Measurements from ENCODE around the gene HAL. TPM values are rescaled to one million over a fixed set of nuclear protein-coding genes. Genes with fewer than 3 reads are reported as not detected.

Gene HAL, protein sequence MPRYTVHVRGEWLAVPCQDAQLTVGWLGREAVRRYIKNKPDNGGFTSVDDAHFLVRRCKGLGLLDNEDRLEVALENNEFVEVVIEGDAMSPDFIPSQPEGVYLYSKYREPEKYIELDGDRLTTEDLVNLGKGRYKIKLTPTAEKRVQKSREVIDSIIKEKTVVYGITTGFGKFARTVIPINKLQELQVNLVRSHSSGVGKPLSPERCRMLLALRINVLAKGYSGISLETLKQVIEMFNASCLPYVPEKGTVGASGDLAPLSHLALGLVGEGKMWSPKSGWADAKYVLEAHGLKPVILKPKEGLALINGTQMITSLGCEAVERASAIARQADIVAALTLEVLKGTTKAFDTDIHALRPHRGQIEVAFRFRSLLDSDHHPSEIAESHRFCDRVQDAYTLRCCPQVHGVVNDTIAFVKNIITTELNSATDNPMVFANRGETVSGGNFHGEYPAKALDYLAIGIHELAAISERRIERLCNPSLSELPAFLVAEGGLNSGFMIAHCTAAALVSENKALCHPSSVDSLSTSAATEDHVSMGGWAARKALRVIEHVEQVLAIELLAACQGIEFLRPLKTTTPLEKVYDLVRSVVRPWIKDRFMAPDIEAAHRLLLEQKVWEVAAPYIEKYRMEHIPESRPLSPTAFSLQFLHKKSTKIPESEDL
- 1 to 10 TPM; 1.1 to 2.0 TPM for polyA plus RNA-seq

DNA sequence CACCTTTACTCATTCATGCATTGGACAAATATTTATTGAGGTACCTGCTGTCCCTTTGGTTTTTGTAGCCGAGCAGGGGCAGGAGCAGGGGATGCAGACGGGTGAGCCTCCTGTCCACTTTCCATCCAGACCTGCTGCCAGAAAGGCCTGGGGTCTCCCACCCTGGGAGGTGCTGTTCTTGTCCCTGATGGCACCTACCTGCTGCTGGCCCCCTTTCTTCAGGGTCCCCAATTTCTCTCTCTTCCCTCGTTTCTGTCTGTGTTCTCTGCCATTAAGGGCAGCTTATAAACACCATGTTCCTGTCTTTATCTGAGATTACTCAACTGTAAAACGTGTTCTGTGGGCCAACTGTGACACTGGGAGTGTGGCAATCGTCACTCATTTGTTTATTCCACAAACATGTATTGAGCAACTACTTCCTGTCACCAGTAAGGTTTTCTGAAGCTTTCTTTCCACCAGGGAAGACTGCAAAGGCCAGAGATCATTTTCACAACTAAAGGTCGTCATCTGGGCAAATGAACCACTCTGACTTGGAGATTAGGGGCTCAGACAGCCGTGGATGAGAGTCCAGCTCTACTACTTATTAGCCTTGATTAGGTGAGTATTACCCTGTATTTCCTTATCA is at the start of gene HAL:
Gene HAL, minus strand, starts transcription at position 311 of the 625 bp plus-strand sequence. CDS start 434 bp downstream, outside the sequence.
- H3K27me3 ChIP-seq (ENCODE audit: control insufficient read depth in 1 of 2, insufficient read depth in 2 of 2, low read length in 2 of 2) = no peaks in the 10 kb centered on the region
- H3K36me3 ChIP-seq (ENCODE audit: control insufficient read depth in 2 of 2, insufficient read depth in 2 of 2, low read length in 1 of 2) = no peaks in the 10 kb centered on the region
- H3K9me3 ChIP-seq (ENCODE audit: control insufficient read depth in 2 of 2, insufficient read depth in 1 of 2, low read depth in 1 of 2, low read length in 1 of 2) = no peaks in the 10 kb centered on the region
- H3K4me1 ChIP-seq (ENCODE audit: control insufficient read depth in 2 of 2, insufficient read depth in 2 of 2, low read length in 1 of 2) = no peaks in the 10 kb centered on the region
- H3K4me3 ChIP-seq (ENCODE audit: low read depth in 1 of 2, low read length in 2 of 2) = no peak within 1 kb of the TSS
- WGBS, 2 donors = 63 to 65% methylated on average over 7 of the region's 7 CpGs
- H3K27ac ChIP-seq (ENCODE audit: low read depth in 2 of 2, low read length in 1 of 2) = peak within 1 kb of the TSS in 1 of 2 donors; percentile 45

DNA sequence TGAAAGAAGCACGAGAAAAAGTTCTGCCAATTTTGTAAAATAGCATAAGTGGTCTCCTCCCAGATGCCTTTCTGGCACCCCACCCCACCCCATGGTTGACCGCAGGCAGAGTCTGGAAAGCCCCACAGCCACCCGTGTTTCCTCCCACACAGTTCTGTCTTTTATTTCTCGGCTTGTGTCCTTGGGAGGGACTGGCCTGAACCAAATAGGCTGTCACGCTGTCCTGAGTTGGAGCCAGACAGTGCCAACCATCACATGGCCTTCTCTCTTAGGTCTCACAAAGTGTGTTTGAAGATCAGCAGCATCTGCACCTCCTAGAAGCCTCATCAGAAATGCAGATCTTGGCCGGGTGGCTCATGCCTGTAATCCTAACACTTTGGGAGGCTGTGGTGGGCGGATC is 49.4 kb upstream of the HAL start:
- H3K9me3 ChIP-seq (ENCODE audit: control insufficient read depth in 2 of 2, insufficient read depth in 1 of 2, low read depth in 1 of 2, low read length in 1 of 2) = no peaks in the 10 kb centered on the region
- peak overlapping the region in 1 of 2 donors; percentile 96 for H3K27ac ChIP-seq (ENCODE audit: low read depth in 2 of 2, low read length in 1 of 2)
- no peak overlapping the region for H3K4me3 ChIP-seq (ENCODE audit: low read depth in 1 of 2, low read length in 2 of 2)
- no peaks in the 10 kb centered on the region for H3K36me3 ChIP-seq (ENCODE audit: control insufficient read depth in 2 of 2, insufficient read depth in 2 of 2, low read length in 1 of 2)
- 77 to 79% methylated on average over 7 of the region's 7 CpGs for WGBS, 2 donors
- no peaks in the 10 kb centered on the region for H3K27me3 ChIP-seq (ENCODE audit: control insufficient read depth in 1 of 2, insufficient read depth in 2 of 2, low read length in 2 of 2)
- peaks cover 0 to 5% of the 10 kb centered on the region in 2 donors for H3K4me1 ChIP-seq (ENCODE audit: control insufficient read depth in 2 of 2, insufficient read depth in 2 of 2, low read length in 1 of 2)

DNA sequence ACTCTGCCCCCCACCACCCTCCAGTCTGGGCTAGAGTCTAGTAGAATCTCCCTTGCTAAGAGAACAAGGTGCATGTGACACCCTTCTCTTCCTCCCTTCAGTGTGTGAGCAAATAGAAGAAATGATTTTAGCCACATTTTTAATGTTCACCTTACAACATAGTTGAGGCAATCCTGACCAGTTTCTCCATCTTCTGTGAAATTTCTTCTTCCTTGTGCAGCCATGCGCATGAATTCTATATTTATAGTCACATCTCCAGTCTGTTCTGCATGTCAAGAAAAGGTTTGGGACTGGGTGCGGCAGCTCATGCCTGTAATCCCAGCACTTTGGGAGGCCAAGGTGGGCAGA is 48.8 kb upstream of the HAL start:
- Histone ChIP-seq H3K4me3 (ENCODE audit: low read depth in 1 of 2, low read length in 2 of 2) (no peak overlapping the region), H3K9me3 (ENCODE audit: control insufficient read depth in 2 of 2, insufficient read depth in 1 of 2, low read depth in 1 of 2, low read length in 1 of 2) (no peaks in the 10 kb centered on the region), H3K27ac (ENCODE audit: low read depth in 2 of 2, low read length in 1 of 2) (no peak overlapping the region), H3K36me3 (ENCODE audit: control insufficient read depth in 2 of 2, insufficient read depth in 2 of 2, low read length in 1 of 2) (no peaks in the 10 kb centered on the region), H3K27me3 (ENCODE audit: control insufficient read depth in 1 of 2, insufficient read depth in 2 of 2, low read length in 2 of 2) (no peaks in the 10 kb centered on the region), H3K4me1 (ENCODE audit: control insufficient read depth in 2 of 2, insufficient read depth in 2 of 2, low read length in 1 of 2) (peaks cover 0 to 5% of the 10 kb centered on the region in 2 donors)
- 96 to 100% methylated on average over 2 of the region's 2 CpGs for WGBS, 2 donors

DNA sequence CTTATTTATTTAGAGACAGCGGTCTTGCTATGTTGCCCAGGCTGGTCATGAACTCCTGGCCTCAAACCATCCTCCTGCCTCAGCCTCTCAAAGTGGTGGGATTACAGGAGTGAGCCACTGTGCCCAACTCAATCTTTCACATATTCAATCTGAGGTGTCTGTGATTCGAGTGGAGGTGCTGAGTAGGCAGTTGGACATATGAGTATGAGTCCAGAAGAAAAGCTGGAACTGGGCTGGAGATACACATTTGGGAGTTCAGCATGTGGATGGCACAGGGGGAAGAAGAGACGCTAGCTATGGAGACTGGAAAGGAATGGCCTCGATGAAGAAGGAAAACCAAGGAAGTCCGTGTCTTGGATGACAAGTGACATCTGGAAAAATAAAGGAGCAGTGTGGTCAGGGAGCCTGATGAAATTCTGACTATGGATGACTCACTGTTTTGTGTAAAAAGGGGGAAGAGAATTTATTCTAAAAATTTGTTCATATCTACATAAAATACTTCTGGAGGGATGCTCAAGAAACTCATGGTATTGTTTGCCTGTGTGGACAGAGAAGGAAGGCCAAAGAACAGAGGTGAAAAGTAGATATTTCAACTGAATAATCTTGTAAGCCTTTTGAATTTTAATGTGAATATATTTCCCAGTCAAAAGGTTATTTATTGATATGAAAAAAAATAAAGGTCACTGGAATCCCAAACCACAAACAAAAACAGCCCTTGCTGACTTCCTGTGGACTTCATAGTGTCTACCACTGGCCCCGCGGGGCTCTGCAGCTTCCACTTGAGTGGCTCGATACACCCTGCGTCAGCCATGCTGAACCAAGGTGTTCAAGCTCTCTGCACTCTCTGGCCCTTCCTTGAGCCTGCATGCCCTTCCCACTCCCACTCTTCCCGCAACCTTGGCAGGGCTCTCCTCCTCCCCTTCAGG is 48.1 kb upstream of the HAL start:
- WGBS, 2 donors = 71 to 78% methylated on average over 10 of the region's 10 CpGs
- Histone ChIP-seq H3K9me3 (ENCODE audit: control insufficient read depth in 2 of 2, insufficient read depth in 1 of 2, low read depth in 1 of 2, low read length in 1 of 2) (no peaks in the 10 kb centered on the region), H3K27me3 (ENCODE audit: control insufficient read depth in 1 of 2, insufficient read depth in 2 of 2, low read length in 2 of 2) (no peaks in the 10 kb centered on the region), H3K36me3 (ENCODE audit: control insufficient read depth in 2 of 2, insufficient read depth in 2 of 2, low read length in 1 of 2) (no peaks in the 10 kb centered on the region), H3K27ac (ENCODE audit: low read depth in 2 of 2, low read length in 1 of 2) (no peak overlapping the region), H3K4me1 (ENCODE audit: control insufficient read depth in 2 of 2, insufficient read depth in 2 of 2, low read length in 1 of 2) (peaks cover 0 to 5% of the 10 kb centered on the region in 2 donors), H3K4me3 (ENCODE audit: low read depth in 1 of 2, low read length in 2 of 2) (no peak overlapping the region)

DNA sequence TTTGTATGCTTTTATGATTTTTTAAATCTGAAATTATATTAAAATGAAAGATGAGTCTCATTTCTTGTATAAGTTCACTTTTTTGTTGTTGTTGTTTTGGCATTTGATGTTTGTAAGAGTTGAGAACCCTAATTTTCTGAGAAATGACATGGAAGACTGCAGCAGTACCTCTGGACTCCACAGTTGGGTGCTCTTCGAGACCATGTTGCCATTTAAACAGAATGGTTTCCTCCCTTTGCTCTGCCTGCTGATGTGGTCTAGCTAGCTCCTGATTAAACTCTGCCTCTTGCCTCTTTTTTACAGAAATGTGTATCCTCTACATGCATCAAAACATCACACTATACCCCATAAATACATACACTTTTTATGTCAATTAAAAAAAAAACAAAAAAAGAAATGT is 45.0 kb upstream of the HAL start:
- 93 to 96% methylated on average over 1 of the region's 1 CpG for WGBS, 2 donors
- H3K27me3 ChIP-seq (ENCODE audit: control insufficient read depth in 1 of 2, insufficient read depth in 2 of 2, low read length in 2 of 2) = no peaks in the 10 kb centered on the region
- no peaks in the 10 kb centered on the region for H3K9me3 ChIP-seq (ENCODE audit: control insufficient read depth in 2 of 2, insufficient read depth in 1 of 2, low read depth in 1 of 2, low read length in 1 of 2)
- no peak overlapping the region for H3K4me3 ChIP-seq (ENCODE audit: low read depth in 1 of 2, low read length in 2 of 2)
- H3K4me1 ChIP-seq (ENCODE audit: control insufficient read depth in 2 of 2, insufficient read depth in 2 of 2, low read length in 1 of 2) = no peaks in the 10 kb centered on the region
- H3K27ac ChIP-seq (ENCODE audit: low read depth in 2 of 2, low read length in 1 of 2) = no peak overlapping the region
- no peaks in the 10 kb centered on the region for H3K36me3 ChIP-seq (ENCODE audit: control insufficient read depth in 2 of 2, insufficient read depth in 2 of 2, low read length in 1 of 2)

DNA sequence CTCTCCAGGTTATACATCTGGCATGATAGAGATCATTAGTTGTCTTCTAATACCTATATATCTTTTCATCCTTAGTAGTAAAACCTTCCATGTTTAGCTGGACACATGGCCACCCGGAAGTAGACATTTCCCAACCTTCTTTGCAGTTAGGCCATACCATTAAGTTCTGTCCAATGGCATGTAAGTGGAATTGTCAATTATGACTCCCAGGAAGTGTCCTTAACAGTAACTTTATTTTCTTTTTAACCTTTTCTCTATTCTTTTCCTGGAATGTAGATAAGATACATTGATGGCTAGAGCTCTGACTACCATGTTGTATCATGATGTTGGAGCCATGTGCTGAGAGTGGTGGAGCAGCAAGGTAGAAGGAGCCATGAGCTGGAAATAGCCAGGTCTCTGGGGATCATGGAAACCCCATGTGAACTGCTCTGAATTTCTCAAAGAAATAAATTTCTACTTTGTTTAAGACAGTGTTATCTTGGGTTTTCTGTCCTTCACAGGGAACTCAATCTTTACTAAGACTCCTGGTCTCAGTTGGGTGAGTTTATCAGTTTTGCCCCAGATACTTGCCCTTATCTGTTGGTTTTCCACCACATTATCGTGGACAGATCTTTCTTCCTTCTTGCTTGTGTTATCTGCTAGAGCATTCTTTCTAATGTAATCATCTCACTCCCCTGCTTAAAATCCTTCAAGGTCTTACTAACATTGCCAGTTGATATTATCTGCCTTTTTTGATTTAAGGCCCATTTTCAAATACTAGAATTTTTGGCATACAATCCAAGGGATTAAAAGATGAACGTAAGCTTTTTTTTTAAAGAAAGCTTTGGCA is 44.4 kb upstream of the HAL start:
- Histone ChIP-seq H3K27me3 (ENCODE audit: control insufficient read depth in 1 of 2, insufficient read depth in 2 of 2, low read length in 2 of 2) (no peaks in the 10 kb centered on the region), H3K4me1 (ENCODE audit: control insufficient read depth in 2 of 2, insufficient read depth in 2 of 2, low read length in 1 of 2) (no peaks in the 10 kb centered on the region), H3K4me3 (ENCODE audit: low read depth in 1 of 2, low read length in 2 of 2) (no peak overlapping the region), H3K27ac (ENCODE audit: low read depth in 2 of 2, low read length in 1 of 2) (no peak overlapping the region), H3K36me3 (ENCODE audit: control insufficient read depth in 2 of 2, insufficient read depth in 2 of 2, low read length in 1 of 2) (no peaks in the 10 kb centered on the region), H3K9me3 (ENCODE audit: control insufficient read depth in 2 of 2, insufficient read depth in 1 of 2, low read depth in 1 of 2, low read length in 1 of 2) (no peaks in the 10 kb centered on the region)
- WGBS, 2 donors = 58 to 61% methylated on average over 3 of the region's 3 CpGs

DNA sequence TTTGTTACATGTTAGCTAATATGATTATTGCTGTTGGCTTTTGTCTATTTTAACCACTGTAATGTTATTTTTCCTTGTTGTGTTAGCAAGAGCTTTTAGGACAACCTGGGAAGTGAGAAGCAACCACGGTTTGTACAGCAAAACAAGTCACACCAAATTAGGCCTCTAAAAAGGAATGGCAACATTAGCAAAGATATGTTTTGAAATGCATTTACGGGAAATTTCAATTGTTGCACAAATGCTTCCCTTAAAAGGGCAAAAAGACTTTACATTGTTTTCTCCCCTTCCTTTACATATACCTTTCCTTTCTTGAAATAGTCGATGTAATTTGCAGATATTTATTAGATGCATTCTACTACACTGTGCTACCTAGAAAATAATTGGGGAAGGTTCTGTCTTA is 43.4 kb upstream of the HAL start:
- 85 to 90% methylated on average over 3 of the region's 3 CpGs for WGBS, 2 donors
- no peaks in the 10 kb centered on the region for H3K4me1 ChIP-seq (ENCODE audit: control insufficient read depth in 2 of 2, insufficient read depth in 2 of 2, low read length in 1 of 2)
- H3K27me3 ChIP-seq (ENCODE audit: control insufficient read depth in 1 of 2, insufficient read depth in 2 of 2, low read length in 2 of 2) = no peaks in the 10 kb centered on the region
- no peaks in the 10 kb centered on the region for H3K9me3 ChIP-seq (ENCODE audit: control insufficient read depth in 2 of 2, insufficient read depth in 1 of 2, low read depth in 1 of 2, low read length in 1 of 2)
- no peak overlapping the region for H3K4me3 ChIP-seq (ENCODE audit: low read depth in 1 of 2, low read length in 2 of 2)
- no peaks in the 10 kb centered on the region for H3K36me3 ChIP-seq (ENCODE audit: control insufficient read depth in 2 of 2, insufficient read depth in 2 of 2, low read length in 1 of 2)
- H3K27ac ChIP-seq (ENCODE audit: low read depth in 2 of 2, low read length in 1 of 2) = no peak overlapping the region

DNA sequence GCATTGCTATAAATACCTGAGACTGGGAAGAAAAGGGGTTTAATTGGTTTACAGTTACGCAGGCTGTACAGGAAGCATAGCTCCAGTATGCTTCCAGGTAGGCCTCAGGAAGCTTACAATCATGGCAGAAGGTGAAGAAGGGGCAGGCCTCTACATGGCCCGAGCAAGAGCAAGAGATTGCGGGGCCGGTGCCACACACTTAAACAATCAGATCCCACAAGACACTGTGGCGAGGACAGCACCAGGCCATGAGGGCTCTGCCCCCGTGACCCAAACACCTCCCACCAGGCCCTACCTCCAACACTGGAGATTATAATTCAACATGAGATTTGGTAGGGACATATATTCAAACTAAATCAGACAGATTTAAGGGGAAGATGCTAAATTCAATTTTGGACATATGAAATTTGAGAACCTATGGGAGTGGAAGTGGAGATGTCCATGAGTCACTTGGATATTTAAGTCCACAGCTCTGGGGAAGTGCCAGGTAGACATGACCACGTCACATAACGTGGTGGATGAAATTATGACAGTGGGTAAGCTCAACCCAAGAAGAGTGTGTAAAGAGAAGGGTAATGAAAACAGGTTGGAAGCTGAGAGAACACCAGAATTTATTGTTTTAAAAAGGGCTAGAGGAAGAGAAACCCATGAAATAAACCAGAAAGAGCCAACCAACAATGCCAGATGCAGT is 40.8 kb upstream of the HAL start:
- Histone ChIP-seq H3K27ac (ENCODE audit: low read depth in 2 of 2, low read length in 1 of 2) (no peak overlapping the region), H3K36me3 (ENCODE audit: control insufficient read depth in 2 of 2, insufficient read depth in 2 of 2, low read length in 1 of 2) (no peaks in the 10 kb centered on the region), H3K9me3 (ENCODE audit: control insufficient read depth in 2 of 2, insufficient read depth in 1 of 2, low read depth in 1 of 2, low read length in 1 of 2) (no peaks in the 10 kb centered on the region), H3K27me3 (ENCODE audit: control insufficient read depth in 1 of 2, insufficient read depth in 2 of 2, low read length in 2 of 2) (no peaks in the 10 kb centered on the region), H3K4me3 (ENCODE audit: low read depth in 1 of 2, low read length in 2 of 2) (no peak overlapping the region), H3K4me1 (ENCODE audit: control insufficient read depth in 2 of 2, insufficient read depth in 2 of 2, low read length in 1 of 2) (no peaks in the 10 kb centered on the region)
- WGBS, 2 donors = 92% methylated on average over 8 of the region's 8 CpGs
